SK-N-SH treated with all-trans-retinoic acid at 6 μM for 48 hours (cell line): ENCODE data around the gene SGMS2.
A peak's percentile ranks its signal among the peaks of the same experiment; 100 is the strongest.

Experiments used
- ATAC-seq: fragments of 200-7000 bp; cut with Tn5 transposase; 3 replicates; pipeline ENCODE4 v1.9.1; 2020; ENCODE audit warnings: mild to moderate bottlenecking, moderate library complexity
- ARNTL ChIP-seq: fragments of 450-650 bp; formaldehyde crosslinking; IDR thresholded peaks from 2 replicates; pipeline ENCODE4 v1.5.0; 2020; ENCODE audit warnings: low read depth, mild to moderate bottlenecking, moderate library complexity, borderline replicate concordance
- BACH2 ChIP-seq: fragments of 250-450 bp; sonication (Bioruptor Pico); IDR thresholded peaks from 2 replicates; pipeline ENCODE4 v1.9.0; 2021; ENCODE audit warnings: mild to moderate bottlenecking, borderline replicate concordance
- CSRNP3 ChIP-seq: fragments of 250-450 bp; sonication (Bioruptor Pico); IDR thresholded peaks from 2 replicates; pipeline ENCODE4 v1.5.1; 2021; ENCODE audit warnings: mild to moderate bottlenecking, moderate library complexity
- ESRRG ChIP-seq: fragments of 250-450 bp; sonication (Bioruptor Pico); IDR thresholded peaks from 2 replicates; pipeline ENCODE4 v1.6.1; 2021; ENCODE audit warnings: mild to moderate bottlenecking
- GLIS3 ChIP-seq: fragments of 250-450 bp; sonication (Bioruptor Pico); IDR thresholded peaks from 2 replicates; pipeline ENCODE4 v1.5.0; 2020; ENCODE audit warnings: mild to moderate bottlenecking, moderate library complexity
- ISL1 ChIP-seq: fragments of 250-450 bp; sonication (Bioruptor Pico); IDR thresholded peaks from 2 replicates; pipeline ENCODE4 v2.1.2; 2022; ENCODE audit warnings: mild to moderate bottlenecking, moderate library complexity
- OSR1 ChIP-seq: fragments of 250-450 bp; sonication (Bioruptor Pico); IDR thresholded peaks from 2 replicates; pipeline ENCODE4 v1.8.0; 2022; ENCODE audit warnings: moderate library complexity, mild to moderate bottlenecking, inconsistent platforms
- PPARA ChIP-seq: fragments of 250-450 bp; sonication (Bioruptor Pico); IDR thresholded peaks from 2 replicates; pipeline ENCODE4 v1.5.0; 2020; ENCODE audit warnings: mild to moderate bottlenecking, borderline replicate concordance
- RARB ChIP-seq: fragments of 250-450 bp; sonication (Bioruptor Pico); IDR thresholded peaks from 2 replicates; pipeline ENCODE4 v1.8.0; 2021; ENCODE audit warnings: mild to moderate bottlenecking, moderate library complexity
- SNAI2 ChIP-seq: fragments of 250-450 bp; sonication (Bioruptor Pico); IDR thresholded peaks from 2 replicates; pipeline ENCODE4 v1.5.0; 2020; ENCODE audit warnings: mild to moderate bottlenecking, moderate library complexity
- TOX ChIP-seq: fragments of 250-450 bp; sonication (Bioruptor Pico); IDR thresholded peaks from 2 replicates; pipeline ENCODE4 v1.8.0; 2021; ENCODE audit warnings: mild to moderate bottlenecking, moderate library complexity, borderline replicate concordance
- TSHZ2 ChIP-seq: fragments of 250-450 bp; sonication (Bioruptor Pico); IDR thresholded peaks from 2 replicates; pipeline ENCODE4 v1.5.0; 2020; ENCODE audit warnings: mild to moderate bottlenecking, moderate library complexity
- ZFP3 ChIP-seq: fragments of 250-450 bp; sonication (Bioruptor Pico); IDR thresholded peaks from 2 replicates; pipeline ENCODE4 v1.5.0; 2020; ENCODE audit warnings: mild to moderate bottlenecking, moderate library complexity
- ZFP30 ChIP-seq: fragments of 450-650 bp; formaldehyde crosslinking; IDR thresholded peaks from 2 replicates; pipeline ENCODE4 v1.5.0; 2022; ENCODE audit warnings: mild to moderate bottlenecking, moderate library complexity
- ZNF565 ChIP-seq: fragments of 450-650 bp; formaldehyde crosslinking; conservative IDR thresholded peaks from 2 replicates; pipeline ENCODE4 v1.5.0; 2020; ENCODE audit warnings: low read depth, mild to moderate bottlenecking, moderate library complexity
- ZNF70 ChIP-seq: fragments of 450-650 bp; formaldehyde crosslinking; IDR thresholded peaks from 2 replicates; pipeline ENCODE4 v1.5.0; 2020; ENCODE audit warnings: mild to moderate bottlenecking, moderate library complexity
- ZNF8 ChIP-seq: fragments of 450-650 bp; formaldehyde crosslinking; IDR thresholded peaks from 2 replicates; pipeline ENCODE4 v1.5.0; 2020; ENCODE audit warnings: mild to moderate bottlenecking, moderate library complexity
- TF ChIP-seq, protein P1 (sequence below): fragments of 250-450 bp; sonication (Bioruptor Pico); IDR thresholded peaks from 2 replicates; pipeline ENCODE4 v1.8.0; 2021; ENCODE audit warnings: low read depth, mild to moderate bottlenecking, moderate library complexity, borderline replicate concordance
- TF ChIP-seq, protein P2 (sequence below): fragments of 250-450 bp; sonication (Bioruptor Pico); IDR thresholded peaks from 2 replicates; pipeline ENCODE4 v1.8.0; 2020; ENCODE audit warnings: mild to moderate bottlenecking, moderate library complexity, borderline replicate concordance
- TF ChIP-seq, protein P3 (sequence below): fragments of 250-450 bp; sonication (Bioruptor Pico); IDR thresholded peaks from 2 replicates; pipeline ENCODE4 v1.5.1; 2020; ENCODE audit warnings: low read depth, mild to moderate bottlenecking, moderate library complexity

The SGMS2 gene

GRCh38 chr4:107930821-107931774 is 106.4 kb downstream of the SGMS2 start, which contains the start of gene CYP2U1:
CYP2U1 (plus strand) TSS chr4:107931549; CDS start chr4:107931644, 95 bp downstream.
- TF ChIP-seq TSHZ2 (CRISPR knock-in tag): 0 out of 2 replicates have a peak, but pooled peaks have one; percentile 23
- TF ChIP-seq ZFP30 (CRISPR knock-in tag): no peak; the same call in 1 of the 2 replicates
- TF ChIP-seq SNAI2 (CRISPR knock-in tag): peak; percentile 7; the same call in 1 of the 2 replicates
- TF ChIP-seq, all 23 proteins: peak for 2
- peak; percentile 98 for ATAC-seq

DNA sequence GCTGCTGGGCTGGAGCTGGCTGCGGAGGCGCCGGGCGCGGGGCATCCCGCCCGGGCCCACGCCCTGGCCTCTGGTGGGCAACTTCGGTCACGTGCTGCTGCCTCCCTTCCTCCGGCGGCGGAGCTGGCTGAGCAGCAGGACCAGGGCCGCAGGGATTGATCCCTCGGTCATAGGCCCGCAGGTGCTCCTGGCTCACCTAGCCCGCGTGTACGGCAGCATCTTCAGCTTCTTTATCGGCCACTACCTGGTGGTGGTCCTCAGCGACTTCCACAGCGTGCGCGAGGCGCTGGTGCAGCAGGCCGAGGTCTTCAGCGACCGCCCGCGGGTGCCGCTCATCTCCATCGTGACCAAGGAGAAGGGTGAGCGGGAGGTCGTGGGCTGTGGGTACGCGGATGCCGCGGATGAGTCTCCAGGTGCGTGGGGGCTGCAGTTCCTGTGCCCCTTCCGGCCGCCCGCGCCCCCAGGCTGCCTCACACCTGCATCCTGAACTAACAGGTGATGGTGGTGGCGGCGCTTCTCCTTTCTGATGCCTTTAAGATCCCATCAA is 107.1 kb downstream of the SGMS2 start:
- TF ChIP-seq, protein P1, sequence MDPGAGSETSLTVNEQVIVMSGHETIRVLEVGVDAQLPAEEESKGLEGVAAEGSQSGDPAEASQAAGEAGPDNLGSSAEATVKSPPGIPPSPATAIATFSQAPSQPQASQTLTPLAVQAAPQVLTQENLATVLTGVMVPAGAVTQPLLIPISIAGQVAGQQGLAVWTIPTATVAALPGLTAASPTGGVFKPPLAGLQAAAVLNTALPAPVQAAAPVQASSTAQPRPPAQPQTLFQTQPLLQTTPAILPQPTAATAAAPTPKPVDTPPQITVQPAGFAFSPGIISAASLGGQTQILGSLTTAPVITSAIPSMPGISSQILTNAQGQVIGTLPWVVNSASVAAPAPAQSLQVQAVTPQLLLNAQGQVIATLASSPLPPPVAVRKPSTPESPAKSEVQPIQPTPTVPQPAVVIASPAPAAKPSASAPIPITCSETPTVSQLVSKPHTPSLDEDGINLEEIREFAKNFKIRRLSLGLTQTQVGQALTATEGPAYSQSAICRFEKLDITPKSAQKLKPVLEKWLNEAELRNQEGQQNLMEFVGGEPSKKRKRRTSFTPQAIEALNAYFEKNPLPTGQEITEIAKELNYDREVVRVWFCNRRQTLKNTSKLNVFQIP (CRISPR knock-in tag): no peak
- no peak for TF ChIP-seq ZNF8
- no peak for TF ChIP-seq ARNTL (CRISPR knock-in tag)
- no peak for TF ChIP-seq SNAI2 (CRISPR knock-in tag)
- TF ChIP-seq ESRRG (CRISPR knock-in tag): no peak
- TF ChIP-seq, protein P2, sequence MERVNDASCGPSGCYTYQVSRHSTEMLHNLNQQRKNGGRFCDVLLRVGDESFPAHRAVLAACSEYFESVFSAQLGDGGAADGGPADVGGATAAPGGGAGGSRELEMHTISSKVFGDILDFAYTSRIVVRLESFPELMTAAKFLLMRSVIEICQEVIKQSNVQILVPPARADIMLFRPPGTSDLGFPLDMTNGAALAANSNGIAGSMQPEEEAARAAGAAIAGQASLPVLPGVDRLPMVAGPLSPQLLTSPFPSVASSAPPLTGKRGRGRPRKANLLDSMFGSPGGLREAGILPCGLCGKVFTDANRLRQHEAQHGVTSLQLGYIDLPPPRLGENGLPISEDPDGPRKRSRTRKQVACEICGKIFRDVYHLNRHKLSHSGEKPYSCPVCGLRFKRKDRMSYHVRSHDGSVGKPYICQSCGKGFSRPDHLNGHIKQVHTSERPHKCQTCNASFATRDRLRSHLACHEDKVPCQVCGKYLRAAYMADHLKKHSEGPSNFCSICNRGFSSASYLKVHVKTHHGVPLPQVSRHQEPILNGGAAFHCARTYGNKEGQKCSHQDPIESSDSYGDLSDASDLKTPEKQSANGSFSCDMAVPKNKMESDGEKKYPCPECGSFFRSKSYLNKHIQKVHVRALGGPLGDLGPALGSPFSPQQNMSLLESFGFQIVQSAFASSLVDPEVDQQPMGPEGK: no peak
- no peak for TF ChIP-seq PPARA (CRISPR knock-in tag)
- TF ChIP-seq GLIS3 (CRISPR knock-in tag): no peak
- no peak for TF ChIP-seq ZFP30 (CRISPR knock-in tag)
- no peak for TF ChIP-seq ZNF70 (CRISPR knock-in tag)
- TF ChIP-seq ISL1 (CRISPR knock-in tag): no peak
- no peak for TF ChIP-seq TOX (CRISPR knock-in tag)
- TF ChIP-seq OSR1: no peak
- TF ChIP-seq, protein P3, sequence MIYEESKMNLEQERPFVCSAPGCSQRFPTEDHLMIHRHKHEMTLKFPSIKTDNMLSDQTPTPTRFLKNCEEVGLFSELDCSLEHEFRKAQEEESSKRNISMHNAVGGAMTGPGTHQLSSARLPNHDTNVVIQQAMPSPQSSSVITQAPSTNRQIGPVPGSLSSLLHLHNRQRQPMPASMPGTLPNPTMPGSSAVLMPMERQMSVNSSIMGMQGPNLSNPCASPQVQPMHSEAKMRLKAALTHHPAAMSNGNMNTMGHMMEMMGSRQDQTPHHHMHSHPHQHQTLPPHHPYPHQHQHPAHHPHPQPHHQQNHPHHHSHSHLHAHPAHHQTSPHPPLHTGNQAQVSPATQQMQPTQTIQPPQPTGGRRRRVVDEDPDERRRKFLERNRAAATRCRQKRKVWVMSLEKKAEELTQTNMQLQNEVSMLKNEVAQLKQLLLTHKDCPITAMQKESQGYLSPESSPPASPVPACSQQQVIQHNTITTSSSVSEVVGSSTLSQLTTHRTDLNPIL (CRISPR knock-in tag): no peak
- TF ChIP-seq CSRNP3: no peak
- no peak for TF ChIP-seq BACH2 (CRISPR knock-in tag)
- no peak for TF ChIP-seq ZFP3 (CRISPR knock-in tag)
- ATAC-seq: no peak; the same call in 2 of the 3 replicates

GRCh38 chr4:107935246-107935645 is 110.5 kb downstream of the SGMS2 start:
- TF ChIP-seq RARB (CRISPR knock-in tag) (no peak), ZNF565 (CRISPR knock-in tag) (no peak), TOX (CRISPR knock-in tag) (no peak), SNAI2 (CRISPR knock-in tag) (no peak), ESRRG (CRISPR knock-in tag) (no peak)
- TF ChIP-seq, protein P1 (CRISPR knock-in tag): no peak
- ATAC-seq: no peak
